Upper lobe of left lung (tissue), 4 donors: ENCODE data around the gene SYT9.

Source experiments
- CTCF ChIP-seq, 6 experiments: fragments of 450-650 bp in 4 of 6; fragments of 200-600 bp in 2 of 6; sonication (generic) in 2 of 6; IDR thresholded peaks; one replicate each; pipeline ENCODE4 v1.5.1; 2016 to 2019; ENCODE audit warnings: antibody characterized with exemption in 6 of 6
- EP300 ChIP-seq, 4 donors: sonication (generic); formaldehyde crosslinking; IDR thresholded peaks; one replicate each; pipeline ENCODE4 v1.5.1; 2017; ENCODE audit warnings: antibody characterized with exemption in 4 of 4, control low read depth in 2 of 4
- POLR2A ChIP-seq, 4 donors: fragments of 450-650 bp; IDR thresholded peaks; one replicate each; pipeline ENCODE4 v1.5.1; 2016 to 2017; ENCODE audit warnings: antibody characterized with exemption in 4 of 4, mild to moderate bottlenecking in 2 of 4

DNA sequence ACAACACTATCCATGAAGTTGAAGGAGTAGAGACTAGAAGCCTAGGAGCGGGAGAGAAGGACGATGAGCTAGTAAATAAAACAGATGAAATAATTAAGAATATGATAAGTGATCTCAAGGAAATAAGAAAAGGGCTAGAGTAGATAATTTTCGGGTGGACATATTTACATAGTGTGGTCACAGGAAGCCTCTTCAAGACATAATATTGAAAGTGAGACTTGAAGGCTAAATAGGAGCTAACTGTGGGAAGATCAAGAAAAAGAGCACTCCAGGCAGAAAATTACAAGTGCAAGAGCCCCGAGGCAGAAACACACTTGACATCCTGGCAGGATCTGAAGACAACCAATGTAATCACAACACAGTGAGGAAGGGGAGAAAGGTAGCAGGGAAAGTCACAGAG lies 250.2 kb downstream of the SYT9 start:
- TF ChIP-seq POLR2A (IDR thresholded peaks at IDR 0.05) = no peak
- no peak for TF ChIP-seq CTCF (IDR thresholded peaks at IDR 0.05)
- no peak for TF ChIP-seq EP300 (IDR thresholded peaks at IDR 0.05)
